ENCODE measurements around the gene NR5A1.

Gene NR5A1

GRCh38 chr9:124506931-124507879 is at the start of gene NR5A1:
NR5A1 (minus strand) TSS chr9:124507399; CDS start chr9:124503395, 4,004 bp downstream.
- TF ChIP-seq CTCF (IDR thresholded peaks at IDR 0.05; ENCODE audit: low read depth, low read length) = no peak
- DNase-seq (ENCODE audit: extremely low read depth, low read depth) = no peak

DNA sequence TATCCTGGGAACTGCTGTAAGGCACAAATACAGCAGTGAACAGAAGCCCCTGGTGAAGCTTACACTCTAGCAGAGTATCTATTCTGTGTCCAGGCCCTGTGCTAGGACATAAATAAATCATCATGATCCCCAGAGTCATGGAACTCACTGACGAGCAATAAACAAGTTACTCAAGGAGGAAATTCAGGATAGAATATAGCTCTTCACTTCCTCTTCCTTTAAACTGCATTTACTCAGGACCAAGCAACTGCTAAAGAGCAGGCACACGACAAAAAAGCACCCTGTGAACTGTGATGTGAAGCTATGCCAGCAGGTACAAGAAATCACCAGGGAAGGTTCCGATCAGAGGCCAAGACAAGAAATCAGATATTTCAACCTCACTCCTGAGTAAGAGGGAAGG is 47.8 kb upstream of the NR5A1 start:
- no peak for DNase-seq (ENCODE audit: extremely low read depth, low read depth)
- TF ChIP-seq CTCF (IDR thresholded peaks at IDR 0.05; ENCODE audit: low read depth, low read length) = no peak

DNA sequence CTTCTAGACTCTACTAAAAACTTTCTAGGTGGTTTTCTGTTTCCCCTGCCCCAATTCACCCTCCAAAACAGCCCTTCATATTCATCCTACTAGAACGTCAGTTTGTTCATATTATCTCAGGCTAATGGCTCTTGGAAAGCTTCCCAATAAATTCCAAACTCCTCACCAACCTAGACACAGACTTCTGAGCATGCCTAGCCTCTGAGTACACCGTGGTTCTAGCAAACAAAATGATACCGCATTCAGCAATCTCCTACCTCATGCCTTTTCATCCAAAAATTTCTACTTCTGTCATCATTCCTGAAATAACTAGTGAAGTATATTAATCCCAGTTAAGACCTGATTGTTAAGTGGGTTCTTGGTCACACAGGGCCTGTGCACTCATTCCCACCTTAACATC is 46.5 kb upstream of the NR5A1 start:
- TF ChIP-seq CTCF (IDR thresholded peaks at IDR 0.05; ENCODE audit: low read depth, low read length) = no peak
- no peak for DNase-seq (ENCODE audit: extremely low read depth, low read depth)

- no peak for TF ChIP-seq CTCF (IDR thresholded peaks at IDR 0.05; ENCODE audit: low read depth, low read length)
Measured at GRCh38 chr9:124552273-124552605, 45.0 kb upstream of the NR5A1 start.

DNA sequence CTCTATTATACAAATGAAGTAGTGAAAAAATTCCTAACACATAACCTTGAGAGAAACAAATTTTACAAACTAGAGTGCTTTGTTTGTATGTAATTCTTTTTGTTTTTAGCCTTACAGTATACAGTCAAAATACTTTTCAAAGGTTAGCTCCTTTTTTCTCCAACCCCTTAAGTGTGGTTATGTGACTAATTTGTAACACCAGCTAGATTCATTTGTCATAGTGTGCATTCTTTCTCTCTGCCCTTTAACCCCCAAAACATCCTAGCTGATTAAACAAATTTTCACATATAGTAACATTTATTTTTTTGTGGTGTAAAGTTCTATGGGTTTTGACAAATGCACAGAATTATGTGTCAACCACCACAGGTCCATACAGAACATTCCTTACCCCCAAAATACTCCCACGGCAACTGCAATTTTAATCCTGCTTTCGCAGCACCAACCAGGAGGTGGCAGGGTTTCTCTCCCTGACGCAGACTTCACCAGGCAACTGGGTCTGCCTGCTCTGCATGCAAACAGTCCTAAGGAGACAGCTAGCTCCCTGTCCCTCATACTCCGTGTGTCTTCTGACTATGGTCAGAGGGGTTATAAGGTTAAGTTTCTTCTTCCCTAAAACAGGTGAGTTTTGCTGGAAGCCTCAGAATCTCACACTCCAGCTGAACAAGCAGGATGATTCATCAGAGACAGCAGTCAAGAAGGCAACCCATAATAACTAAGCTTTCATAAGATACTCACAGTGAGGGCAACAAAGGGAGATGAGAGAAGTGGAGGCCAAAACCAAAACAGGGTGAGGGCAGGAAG is 44.5 kb upstream of the NR5A1 start:
- DNase-seq (ENCODE audit: extremely low read depth, low read depth) = no peak

More at GRCh38 chr9:124552273-124552605, 45.0 kb upstream of the NR5A1 start:
- DNase-seq (ENCODE audit: extremely low read depth, low read depth) = no peak

DNA sequence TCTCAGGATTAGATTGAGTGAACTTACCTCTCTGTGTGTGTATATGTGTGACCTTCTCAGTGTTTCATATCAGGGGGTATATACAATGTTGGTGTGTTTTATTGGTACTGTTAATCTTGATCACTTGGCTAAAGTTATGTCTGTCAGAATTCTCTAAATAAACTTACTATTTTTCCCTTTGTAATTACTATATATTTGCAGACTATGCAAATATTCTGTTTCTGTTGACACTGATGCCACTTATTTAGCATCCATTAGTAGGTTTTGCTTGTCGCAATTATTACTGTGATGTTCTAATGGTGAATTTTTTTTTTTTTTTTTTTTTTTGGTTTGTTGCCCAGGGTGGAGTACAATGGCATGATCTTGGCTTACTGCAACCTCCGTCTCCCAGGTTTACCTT is 42.9 kb upstream of the NR5A1 start:
- TF ChIP-seq CTCF (IDR thresholded peaks at IDR 0.05; ENCODE audit: low read depth, low read length) = no peak
- DNase-seq (ENCODE audit: extremely low read depth, low read depth) = no peak

More for the DNA sequence above, 44.5 kb upstream of the NR5A1 start:
- TF ChIP-seq CTCF (IDR thresholded peaks at IDR 0.05; ENCODE audit: low read depth, low read length) = peak; percentile 81

DNA sequence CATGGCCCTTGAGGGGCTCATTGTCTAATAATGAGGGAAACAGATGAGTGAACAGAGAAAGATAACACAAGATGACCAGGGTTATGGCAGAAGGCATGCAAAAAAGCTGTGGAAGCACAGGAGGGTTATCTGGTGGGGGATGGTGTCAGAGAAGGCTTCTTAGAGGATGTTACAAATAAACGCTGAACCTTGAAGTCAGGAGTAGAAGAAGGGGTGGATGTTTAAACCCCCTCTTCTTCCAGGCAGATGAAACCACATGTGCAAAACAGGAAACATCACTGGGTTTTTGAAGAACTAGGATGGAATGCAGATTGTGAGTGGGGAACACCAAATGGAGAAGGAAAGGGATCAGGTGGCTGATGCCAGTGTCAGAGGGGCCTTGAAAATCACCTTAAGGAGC is 41.8 kb upstream of the NR5A1 start:
- TF ChIP-seq CTCF (IDR thresholded peaks at IDR 0.05; ENCODE audit: low read depth, low read length) = no peak
- DNase-seq (ENCODE audit: extremely low read depth, low read depth) = no peak

Measured in AG09319 (cell line).